ENCODE results near the gene CYS1. TPM values are rescaled to one million over a fixed set of nuclear protein-coding genes. Genes with fewer than 3 reads are reported as not detected.

Gene CYS1
- total RNA-seq, 1 experiment from 2014 or later: not detected

DNA sequence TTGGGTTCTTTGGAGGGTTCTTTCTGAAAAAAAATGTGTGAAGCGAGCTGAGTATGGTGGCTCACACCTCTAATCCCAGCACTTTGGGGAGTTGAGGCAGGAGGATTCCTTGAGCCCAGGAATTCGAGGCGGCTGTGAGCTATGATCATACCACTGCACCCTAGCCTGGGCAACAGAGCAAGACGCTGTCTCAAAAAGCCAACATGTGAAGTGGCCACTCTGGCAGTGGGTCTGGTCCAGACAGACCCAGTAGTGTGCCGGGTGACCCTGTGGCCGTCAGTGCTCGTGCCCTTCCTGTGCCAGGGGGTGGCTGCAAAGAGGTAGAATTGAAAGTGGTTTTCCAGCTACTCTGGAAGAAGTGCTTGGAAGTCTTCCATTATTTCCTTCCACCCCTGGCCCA, 25.2 kb downstream of the CYS1 start:
- H3K4me3 Mint-ChIP-seq (ENCODE audit: unreplicated experiment): no peak overlapping the region
- intact Hi-C loops (cut with micrococcal nuclease): no loop called here

DNA sequence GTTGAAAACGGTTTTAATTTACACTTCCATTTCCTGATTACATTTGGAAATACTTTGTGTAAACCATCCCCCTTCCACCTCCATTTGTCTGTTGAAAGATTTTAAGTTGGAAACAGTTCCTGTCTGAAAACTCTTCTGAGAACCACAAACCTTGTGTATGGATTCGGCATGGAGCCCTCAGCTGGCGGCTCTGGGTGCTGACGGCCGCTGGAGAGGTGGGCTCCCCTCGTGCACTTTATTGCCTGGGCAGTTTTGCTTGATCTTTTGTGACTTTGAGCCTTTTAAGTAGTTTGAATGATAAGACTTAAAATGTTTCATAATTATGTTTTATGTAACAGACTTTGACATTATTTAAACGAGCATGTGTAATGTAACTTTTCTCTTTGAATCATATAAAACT, 25.8 kb downstream of the CYS1 start:
- CTCF ChIA-PET: interaction anchor here (0.6 kb wide), 1 partner anchor 67 kb away, joined by 3 read pairs; no protein-coding TSS in a partner anchor

More for the DNA sequence above, 25.2 kb downstream of the CYS1 start:
- DNase-seq (ENCODE audit: unreplicated experiment): no peak
- CTCF ChIA-PET: interaction anchor here (0.6 kb wide), 2 partner anchors 67 to 141 kb away, joined by 3 to 4 read pairs; no protein-coding TSS in a partner anchor
- Mint-ChIP-seq H3K36me3 (ENCODE audit: insufficient read depth, unreplicated experiment) (peaks cover 35% of the 10 kb centered on the region), H3K27ac (ENCODE audit: low read depth, unreplicated experiment) (no peak overlapping the region), H3K9me3 (ENCODE audit: unreplicated experiment) (no peaks in the 10 kb centered on the region), H3K27me3 (ENCODE audit: insufficient read depth, unreplicated experiment) (no peaks in the 10 kb centered on the region), H3K4me1 (ENCODE audit: insufficient read depth, unreplicated experiment) (peaks cover 10% of the 10 kb centered on the region)
- POLR2A ChIA-PET: no interaction called here
- TF ChIP-seq, protein P1, sequence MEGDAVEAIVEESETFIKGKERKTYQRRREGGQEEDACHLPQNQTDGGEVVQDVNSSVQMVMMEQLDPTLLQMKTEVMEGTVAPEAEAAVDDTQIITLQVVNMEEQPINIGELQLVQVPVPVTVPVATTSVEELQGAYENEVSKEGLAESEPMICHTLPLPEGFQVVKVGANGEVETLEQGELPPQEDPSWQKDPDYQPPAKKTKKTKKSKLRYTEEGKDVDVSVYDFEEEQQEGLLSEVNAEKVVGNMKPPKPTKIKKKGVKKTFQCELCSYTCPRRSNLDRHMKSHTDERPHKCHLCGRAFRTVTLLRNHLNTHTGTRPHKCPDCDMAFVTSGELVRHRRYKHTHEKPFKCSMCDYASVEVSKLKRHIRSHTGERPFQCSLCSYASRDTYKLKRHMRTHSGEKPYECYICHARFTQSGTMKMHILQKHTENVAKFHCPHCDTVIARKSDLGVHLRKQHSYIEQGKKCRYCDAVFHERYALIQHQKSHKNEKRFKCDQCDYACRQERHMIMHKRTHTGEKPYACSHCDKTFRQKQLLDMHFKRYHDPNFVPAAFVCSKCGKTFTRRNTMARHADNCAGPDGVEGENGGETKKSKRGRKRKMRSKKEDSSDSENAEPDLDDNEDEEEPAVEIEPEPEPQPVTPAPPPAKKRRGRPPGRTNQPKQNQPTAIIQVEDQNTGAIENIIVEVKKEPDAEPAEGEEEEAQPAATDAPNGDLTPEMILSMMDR (IDR thresholded peaks at IDR 0.05; ENCODE audit: unreplicated experiment): no peak
- BruUV-seq (replicated peaks): no TSS peak

DNA sequence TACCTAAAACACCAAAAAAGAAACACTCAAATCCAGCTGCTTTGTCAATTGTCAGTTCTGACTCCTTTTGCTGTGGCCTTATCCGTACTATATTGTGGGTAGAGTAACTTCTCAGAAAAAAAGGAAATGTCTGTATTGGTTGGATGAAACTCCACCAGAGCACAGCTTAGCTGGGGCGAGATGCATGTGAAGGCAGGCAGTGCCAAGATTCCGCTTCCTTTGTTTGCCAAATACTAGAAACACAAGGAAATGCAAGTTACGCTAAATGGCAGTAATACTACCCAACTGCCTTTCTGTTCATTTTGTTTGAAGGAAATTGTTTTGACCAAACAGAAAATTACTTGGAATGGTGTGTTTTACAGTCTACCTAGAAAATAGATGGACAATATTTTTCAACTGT, 26.9 kb downstream of the CYS1 start:
- intact Hi-C loops (cut with micrococcal nuclease): no loop called here
- ChIA-PET CTCF (interaction anchor here (0.6 to 2.3 kb wide), 6 partner anchors 12 to 356 kb away, joined by 3 to 7 read pairs (median 3); no protein-coding TSS in a partner anchor), POLR2A (interaction anchor here (1.0 kb wide), 1 partner anchor 253 kb away, joined by 3 read pairs; no protein-coding TSS in a partner anchor)
- DNase-seq (ENCODE audit: unreplicated experiment): no peak
- Mint-ChIP-seq H3K4me3 (ENCODE audit: unreplicated experiment) (no peak overlapping the region), H3K27ac (ENCODE audit: low read depth, unreplicated experiment) (no peak overlapping the region), H3K9me3 (ENCODE audit: unreplicated experiment) (no peaks in the 10 kb centered on the region), H3K36me3 (ENCODE audit: insufficient read depth, unreplicated experiment) (peaks cover 39% of the 10 kb centered on the region), H3K27me3 (ENCODE audit: insufficient read depth, unreplicated experiment) (no peaks in the 10 kb centered on the region), H3K4me1 (ENCODE audit: insufficient read depth, unreplicated experiment) (peaks cover 10% of the 10 kb centered on the region)
- TF ChIP-seq, protein P1 (IDR thresholded peaks at IDR 0.05; ENCODE audit: unreplicated experiment): no peak
- BruUV-seq (replicated peaks): no TSS peak

More for the DNA sequence above, 25.8 kb downstream of the CYS1 start:
- no peak for DNase-seq (ENCODE audit: unreplicated experiment)
- POLR2A ChIA-PET: no interaction called here
- H3K9me3 Mint-ChIP-seq (ENCODE audit: unreplicated experiment): no peaks in the 10 kb centered on the region
- no peak overlapping the region for H3K27ac Mint-ChIP-seq (ENCODE audit: low read depth, unreplicated experiment)
- TF ChIP-seq, protein P1 (IDR thresholded peaks at IDR 0.05; ENCODE audit: unreplicated experiment): no peak
- peaks cover 10% of the 10 kb centered on the region for H3K4me1 Mint-ChIP-seq (ENCODE audit: insufficient read depth, unreplicated experiment)
- peaks cover 35% of the 10 kb centered on the region for H3K36me3 Mint-ChIP-seq (ENCODE audit: insufficient read depth, unreplicated experiment)
- H3K27me3 Mint-ChIP-seq (ENCODE audit: insufficient read depth, unreplicated experiment): no peaks in the 10 kb centered on the region
- H3K4me3 Mint-ChIP-seq (ENCODE audit: unreplicated experiment): no peak overlapping the region
- intact Hi-C loops (cut with micrococcal nuclease): no loop called here
- BruUV-seq (replicated peaks): no TSS peak

DNA sequence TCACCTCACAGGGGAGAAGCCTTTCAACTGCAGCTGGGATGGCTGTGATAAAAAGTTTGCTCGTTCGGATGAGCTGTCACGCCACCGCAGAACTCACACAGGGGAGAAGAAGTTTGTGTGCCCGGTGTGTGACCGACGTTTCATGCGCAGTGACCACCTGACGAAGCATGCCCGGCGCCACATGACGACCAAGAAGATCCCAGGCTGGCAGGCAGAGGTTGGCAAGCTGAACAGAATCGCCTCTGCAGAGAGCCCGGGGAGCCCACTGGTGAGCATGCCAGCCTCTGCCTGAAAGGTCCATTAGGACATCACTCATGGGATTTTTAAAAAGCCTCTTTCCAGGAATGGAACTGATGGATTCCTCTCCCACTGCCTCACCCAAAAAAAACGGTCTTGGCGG, 28.0 kb downstream of the CYS1 start:
- TF ChIP-seq, protein P1 (IDR thresholded peaks at IDR 0.05; ENCODE audit: unreplicated experiment): no peak
- no peak for DNase-seq (ENCODE audit: unreplicated experiment)
- intact Hi-C loops (cut with micrococcal nuclease): no loop called here

More for the DNA sequence above, 28.0 kb downstream of the CYS1 start:
- peaks cover 48% of the 10 kb centered on the region for H3K36me3 Mint-ChIP-seq (ENCODE audit: insufficient read depth, unreplicated experiment)
- no peak overlapping the region for H3K27ac Mint-ChIP-seq (ENCODE audit: low read depth, unreplicated experiment)
- no peak overlapping the region for H3K4me3 Mint-ChIP-seq (ENCODE audit: unreplicated experiment)
- no peaks in the 10 kb centered on the region for H3K27me3 Mint-ChIP-seq (ENCODE audit: insufficient read depth, unreplicated experiment)
- ChIA-PET CTCF (interaction anchor here (0.7 to 2.3 kb wide), 8 partner anchors 30 to 357 kb away, joined by 3 to 7 read pairs (median 3); no protein-coding TSS in a partner anchor), POLR2A (interaction anchor here (0.6 to 1.0 kb wide), 2 partner anchors 252 to 352 kb away, joined by 3 read pairs; no protein-coding TSS in a partner anchor)
- no peaks in the 10 kb centered on the region for H3K9me3 Mint-ChIP-seq (ENCODE audit: unreplicated experiment)
- peaks cover 4% of the 10 kb centered on the region for H3K4me1 Mint-ChIP-seq (ENCODE audit: insufficient read depth, unreplicated experiment)
- BruUV-seq (replicated peaks): no TSS peak
